ENCODE data around the gene TERB1. TPM values are rescaled to one million over a fixed set of nuclear protein-coding genes. Genes with fewer than 3 reads are reported as not detected.

The TERB1 gene
- total and polyA plus RNA-seq, 2 of the 13 experiments (the other 11 are each of a cell fraction or from before 2014, with no cell fraction given) = not detected

DNA sequence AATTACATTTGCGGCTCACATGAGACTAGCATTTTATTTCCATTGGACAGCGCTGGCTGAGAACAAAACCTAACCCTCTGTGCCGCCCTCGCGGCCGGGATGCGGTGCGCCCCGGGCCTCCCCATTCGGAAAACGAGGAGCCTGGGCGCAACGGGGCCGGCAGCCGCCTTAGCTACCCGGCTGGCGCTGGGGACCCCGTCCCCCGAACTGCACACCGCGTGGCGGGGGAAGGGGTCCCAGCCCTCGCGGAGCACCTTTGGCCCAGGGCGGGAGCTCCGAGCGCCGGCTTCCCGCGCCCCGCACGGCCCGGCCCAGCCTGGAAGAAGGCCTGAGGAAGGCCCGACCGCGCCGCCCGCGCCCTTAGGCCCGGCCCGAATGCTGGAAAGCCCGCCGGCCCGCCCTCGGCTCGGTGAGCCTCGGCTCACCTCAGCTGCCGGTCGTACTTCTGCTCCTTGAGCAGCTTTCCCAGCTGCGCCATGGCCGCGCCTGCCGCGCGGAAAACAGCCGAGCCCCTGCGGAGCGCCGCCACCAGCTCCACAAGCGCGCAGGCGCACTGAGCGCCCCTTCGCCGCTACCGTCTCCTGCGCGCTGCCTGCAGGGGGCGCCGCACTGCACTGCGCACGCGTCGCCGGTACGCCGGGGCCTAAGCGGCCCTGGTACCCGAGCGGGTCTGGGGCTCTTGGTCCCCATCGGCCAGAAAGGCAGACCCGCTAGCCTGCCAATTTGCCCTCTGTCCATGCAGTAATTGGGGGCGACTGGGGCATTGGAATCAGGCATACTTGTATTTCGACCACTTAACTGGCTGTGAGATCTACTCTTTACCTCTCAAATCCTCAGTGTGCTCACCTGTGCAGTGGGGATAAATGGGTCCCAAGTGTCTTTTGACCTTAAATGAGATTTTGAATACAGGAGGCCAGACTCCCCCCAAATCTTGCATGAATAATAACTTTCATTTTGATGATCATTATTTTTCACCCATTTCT, 29.3 kb upstream of the TERB1 start, which contains the start of gene NAE1 (continued):
- TF ChIP-seq CBX2 (IDR thresholded peaks at IDR 0.05; ENCODE audit: low read depth, low read length) (no peak), CBX2 (CRISPR knock-in tag; IDR thresholded peaks at IDR 0.05; ENCODE audit: low read depth) (0 out of 2 replicates have a peak, but pooled peaks have one; percentile 56), ZNF883 (CRISPR knock-in tag; IDR thresholded peaks at IDR 0.05; ENCODE audit: not compliant biosample characterization) (peak; percentile 96), HNF1A (IDR thresholded peaks at IDR 0.05; ENCODE audit: low read depth) (no peak), HNF1A (CRISPR knock-in tag; IDR thresholded peaks at IDR 0.05; ENCODE audit: borderline replicate concordance) (peak; percentile 28; the same call in 1 of the 2 replicates), POLR2A (IDR thresholded peaks at IDR 0.05; ENCODE audit: insufficient read depth in 1 of 2, low read depth in 2 of 2, low read length in 2 of 2) (peak; percentile 91 to 97), GATAD2A (CRISPR knock-in tag; IDR thresholded peaks at IDR 0.05) (no peak), ZBTB20 (CRISPR knock-in tag; IDR thresholded peaks at IDR 0.05; ENCODE audit: borderline replicate concordance, low read depth) (peak; percentile 85), MYNN (CRISPR knock-in tag; IDR thresholded peaks at IDR 0.05; ENCODE audit: low read depth) (peak; percentile 93; the same call in 1 of the 2 replicates), ZNF251 (CRISPR knock-in tag; IDR thresholded peaks at IDR 0.05) (0 out of 2 replicates have a peak, but pooled peaks have one; percentile 19), SALL2 (CRISPR knock-in tag; IDR thresholded peaks at IDR 0.05) (peak; percentile 98), ZNF775 (CRISPR knock-in tag; IDR thresholded peaks at IDR 0.05; ENCODE audit: borderline replicate concordance) (no peak), ZNF746 (CRISPR knock-in tag; IDR thresholded peaks at IDR 0.05) (no peak), ATM (IDR thresholded peaks at IDR 0.05; ENCODE audit: borderline replicate concordance) (no peak), FOXC1 (CRISPR knock-in tag; IDR thresholded peaks at IDR 0.05; ENCODE audit: borderline replicate concordance) (peak; percentile 99), IRX3 (CRISPR knock-in tag; IDR thresholded peaks at IDR 0.05; ENCODE audit: borderline replicate concordance, low read depth) (peak; percentile 44), ZNF274 (CRISPR knock-in tag; IDR thresholded peaks at IDR 0.05) (0 out of 2 replicates have a peak, but pooled peaks have one; percentile 78), BRF2 (CRISPR knock-in tag; IDR thresholded peaks at IDR 0.05) (peak; percentile 94)
- TF ChIP-seq, protein P1, sequence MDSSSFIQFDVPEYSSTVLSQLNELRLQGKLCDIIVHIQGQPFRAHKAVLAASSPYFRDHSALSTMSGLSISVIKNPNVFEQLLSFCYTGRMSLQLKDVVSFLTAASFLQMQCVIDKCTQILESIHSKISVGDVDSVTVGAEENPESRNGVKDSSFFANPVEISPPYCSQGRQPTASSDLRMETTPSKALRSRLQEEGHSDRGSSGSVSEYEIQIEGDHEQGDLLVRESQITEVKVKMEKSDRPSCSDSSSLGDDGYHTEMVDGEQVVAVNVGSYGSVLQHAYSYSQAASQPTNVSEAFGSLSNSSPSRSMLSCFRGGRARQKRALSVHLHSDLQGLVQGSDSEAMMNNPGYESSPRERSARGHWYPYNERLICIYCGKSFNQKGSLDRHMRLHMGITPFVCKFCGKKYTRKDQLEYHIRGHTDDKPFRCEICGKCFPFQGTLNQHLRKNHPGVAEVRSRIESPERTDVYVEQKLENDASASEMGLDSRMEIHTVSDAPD (CRISPR knock-in tag; IDR thresholded peaks at IDR 0.05) = no peak
- TF ChIP-seq, protein P2, sequence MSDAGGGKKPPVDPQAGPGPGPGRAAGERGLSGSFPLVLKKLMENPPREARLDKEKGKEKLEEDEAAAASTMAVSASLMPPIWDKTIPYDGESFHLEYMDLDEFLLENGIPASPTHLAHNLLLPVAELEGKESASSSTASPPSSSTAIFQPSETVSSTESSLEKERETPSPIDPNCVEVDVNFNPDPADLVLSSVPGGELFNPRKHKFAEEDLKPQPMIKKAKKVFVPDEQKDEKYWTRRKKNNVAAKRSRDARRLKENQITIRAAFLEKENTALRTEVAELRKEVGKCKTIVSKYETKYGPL (CRISPR knock-in tag; IDR thresholded peaks at IDR 0.05) = 0 out of 2 replicates have a peak, but pooled peaks have one; percentile 29
- TF ChIP-seq, protein P3, sequence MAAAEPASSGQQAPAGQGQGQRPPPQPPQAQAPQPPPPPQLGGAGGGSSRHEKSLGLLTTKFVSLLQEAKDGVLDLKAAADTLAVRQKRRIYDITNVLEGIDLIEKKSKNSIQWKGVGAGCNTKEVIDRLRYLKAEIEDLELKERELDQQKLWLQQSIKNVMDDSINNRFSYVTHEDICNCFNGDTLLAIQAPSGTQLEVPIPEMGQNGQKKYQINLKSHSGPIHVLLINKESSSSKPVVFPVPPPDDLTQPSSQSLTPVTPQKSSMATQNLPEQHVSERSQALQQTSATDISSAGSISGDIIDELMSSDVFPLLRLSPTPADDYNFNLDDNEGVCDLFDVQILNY (CRISPR knock-in tag; conservative IDR thresholded peaks at IDR 0.05) = peak; percentile 79
